Fibroblast of villous mesenchyme (primary cell): ENCODE measurements around the gene TP53I13. TPM values are rescaled to one million over a fixed set of nuclear protein-coding genes. Genes with fewer than 3 reads are reported as not detected.
A peak's percentile ranks its signal among the peaks of the same experiment; 100 is the strongest.

ENCODE experiments used
- DNase-seq: peaks from one replicate; pipeline ENCODE4 v3.0.0-alpha.2; 2010; ENCODE audit warnings: low read depth
- H3K4me3 ChIP-seq: 2 replicates; pipeline ENCODE4 v1.5.1; 2011; ENCODE audit warnings: low read depth, mild to moderate bottlenecking, low read length
- CTCF ChIP-seq: IDR thresholded peaks from 2 replicates; pipeline ENCODE4 v1.5.1; 2012; ENCODE audit warnings: low read depth, mild to moderate bottlenecking, low read length; ENCODE audit not compliant: insufficient read depth
- total RNA-seq: library from RNA; depleted of rRNA; stranded (reverse); fragments of >200 nt; gene quantifications from 2 replicates; pipeline ENCODE4 v1.2.3, GENCODE V29; 2012

TP53I13 gene
- total RNA-seq, 1 donor = 51.8 TPM

- no peak for DNase-seq
- H3K4me3 ChIP-seq = no peak overlapping the region
- TF ChIP-seq CTCF = no peak
Observed at GRCh38 chr17:29581583-29582253, 13.2 kb downstream of the TP53I13 start.

- TF ChIP-seq CTCF = no peak
- no peak for DNase-seq
- no peak overlapping the region for H3K4me3 ChIP-seq
Observed at GRCh38 chr17:29582254-29582765, 13.8 kb downstream of the TP53I13 start.

- no peak for DNase-seq
- TF ChIP-seq CTCF = no peak
- H3K4me3 ChIP-seq = no peak overlapping the region
Observed at GRCh38 chr17:29582772-29583171, 14.3 kb downstream of the TP53I13 start.

GRCh38 chr17:29583324-29584248, 15.1 kb downstream of the TP53I13 start:
- DNase-seq = no peak
- no peak for TF ChIP-seq CTCF
- H3K4me3 ChIP-seq = no peak overlapping the region

- DNase-seq = no peak
- no peak overlapping the region for H3K4me3 ChIP-seq
- TF ChIP-seq CTCF = no peak
Observed at GRCh38 chr17:29584452-29585079, 16.1 kb downstream of the TP53I13 start.

GRCh38 chr17:29585080-29585751, 16.7 kb downstream of the TP53I13 start:
- no peak for DNase-seq
- peak; percentile 28 for TF ChIP-seq CTCF
- H3K4me3 ChIP-seq = no peak overlapping the region
